Neutrophil (primary cell): ENCODE data around the gene CLSTN2.

Experiments used
- H3K27ac ChIP-seq: fragments of 200-600 bp; sonication (generic); 2 replicates; pipeline ENCODE4 v1.5.1; 2016; ENCODE audit warnings: mild to moderate bottlenecking, moderate library complexity
- H3K27me3 ChIP-seq: fragments of 200-600 bp; sonication (generic); 2 replicates; pipeline ENCODE4 v1.6.0; 2016; ENCODE audit warnings: mild to moderate bottlenecking
- H3K36me3 ChIP-seq: fragments of 200-600 bp; sonication (generic); 2 replicates; pipeline ENCODE4 v1.5.1; 2017
- H3K4me1 ChIP-seq, 2 experiments: fragments of 200-600 bp in 1 of 2; sonication (generic) in 1 of 2; 1 replicate in 1 of 2; 2 replicates in 1 of 2; pipeline versions ENCODE4 v1.5.1 to v1.6.1; 2013 to 2016; ENCODE audit warnings: low read depth in 1 of 2, low read length in 1 of 2, mild to moderate bottlenecking in 1 of 2, moderate library complexity in 1 of 2; ENCODE audit not compliant: control insufficient read depth in 1 of 2, insufficient read depth in 1 of 2
- H3K4me3 ChIP-seq, 2 experiments: fragments of 200-600 bp in 1 of 2; sonication (generic) in 1 of 2; 1 replicate in 1 of 2; 2 replicates in 1 of 2; pipeline ENCODE4 v1.5.1; 2013 to 2016; ENCODE audit warnings: low read depth in 1 of 2, low read length in 1 of 2, mild to moderate bottlenecking in 1 of 2, moderate library complexity in 1 of 2
- H3K9me3 ChIP-seq: fragments of 200-600 bp; sonication (generic); 2 replicates; pipeline ENCODE4 v1.5.1; 2016
- TF ChIP-seq, protein P1 (sequence below): fragments of 200-600 bp; sonication (generic); IDR thresholded peaks from 2 replicates; pipeline ENCODE4 v1.5.1; 2016; ENCODE audit warnings: antibody characterized with exemption

Gene CLSTN2

DNA sequence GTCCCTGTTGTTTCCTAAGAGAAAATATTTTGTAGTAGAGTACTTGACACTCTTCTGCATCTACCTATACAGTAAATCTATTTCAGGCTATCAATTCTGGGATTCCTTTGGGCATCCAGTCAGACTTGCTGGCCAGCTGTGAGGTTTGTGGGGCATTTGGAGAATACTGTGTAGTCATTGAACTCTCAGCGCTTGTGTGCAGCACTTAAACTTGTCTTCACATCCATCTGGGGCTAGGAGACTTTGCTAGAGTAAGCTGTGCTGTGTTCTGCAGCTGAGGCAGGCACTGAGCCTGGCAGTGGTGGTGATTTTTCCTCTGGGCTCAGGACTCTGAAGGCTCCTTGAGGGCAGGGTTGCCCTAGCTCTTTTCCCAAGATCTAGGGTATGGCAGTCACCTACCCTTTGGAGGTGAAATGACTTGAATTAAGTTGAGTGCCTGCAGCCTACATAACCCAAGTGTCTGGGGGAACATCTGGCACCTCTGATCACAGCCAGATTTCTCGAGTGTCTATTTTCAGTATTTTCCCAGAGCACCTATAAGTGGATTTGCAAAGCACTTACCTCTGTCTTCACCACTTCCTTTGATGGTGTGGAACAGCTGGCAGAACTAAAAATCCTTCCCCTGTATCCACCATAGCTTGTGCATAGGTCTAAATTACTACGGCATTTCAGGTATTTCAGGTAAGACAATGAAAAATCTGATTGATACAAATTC lies 19.3 kb downstream of the CLSTN2 start:
- Histone ChIP-seq H3K36me3 (no peaks in the 10 kb centered on the region), H3K9me3 (no peaks in the 10 kb centered on the region), H3K4me3 (no peak overlapping the region), H3K27me3 (peaks cover under 1% of the 10 kb centered on the region), H3K27ac (no peak overlapping the region), H3K4me1 (no peaks in the 10 kb centered on the region)
- TF ChIP-seq, protein P1, sequence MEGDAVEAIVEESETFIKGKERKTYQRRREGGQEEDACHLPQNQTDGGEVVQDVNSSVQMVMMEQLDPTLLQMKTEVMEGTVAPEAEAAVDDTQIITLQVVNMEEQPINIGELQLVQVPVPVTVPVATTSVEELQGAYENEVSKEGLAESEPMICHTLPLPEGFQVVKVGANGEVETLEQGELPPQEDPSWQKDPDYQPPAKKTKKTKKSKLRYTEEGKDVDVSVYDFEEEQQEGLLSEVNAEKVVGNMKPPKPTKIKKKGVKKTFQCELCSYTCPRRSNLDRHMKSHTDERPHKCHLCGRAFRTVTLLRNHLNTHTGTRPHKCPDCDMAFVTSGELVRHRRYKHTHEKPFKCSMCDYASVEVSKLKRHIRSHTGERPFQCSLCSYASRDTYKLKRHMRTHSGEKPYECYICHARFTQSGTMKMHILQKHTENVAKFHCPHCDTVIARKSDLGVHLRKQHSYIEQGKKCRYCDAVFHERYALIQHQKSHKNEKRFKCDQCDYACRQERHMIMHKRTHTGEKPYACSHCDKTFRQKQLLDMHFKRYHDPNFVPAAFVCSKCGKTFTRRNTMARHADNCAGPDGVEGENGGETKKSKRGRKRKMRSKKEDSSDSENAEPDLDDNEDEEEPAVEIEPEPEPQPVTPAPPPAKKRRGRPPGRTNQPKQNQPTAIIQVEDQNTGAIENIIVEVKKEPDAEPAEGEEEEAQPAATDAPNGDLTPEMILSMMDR: no peak

GRCh38 chr3:139957844-139958243 lies 22.9 kb downstream of the CLSTN2 start:
- H3K27ac ChIP-seq: no peak overlapping the region
- TF ChIP-seq, protein P1: no peak
- H3K9me3 ChIP-seq: no peaks in the 10 kb centered on the region
- H3K4me1 ChIP-seq: no peaks in the 10 kb centered on the region
- H3K27me3 ChIP-seq: no peaks in the 10 kb centered on the region
- H3K36me3 ChIP-seq: no peaks in the 10 kb centered on the region
- no peak overlapping the region for H3K4me3 ChIP-seq

DNA sequence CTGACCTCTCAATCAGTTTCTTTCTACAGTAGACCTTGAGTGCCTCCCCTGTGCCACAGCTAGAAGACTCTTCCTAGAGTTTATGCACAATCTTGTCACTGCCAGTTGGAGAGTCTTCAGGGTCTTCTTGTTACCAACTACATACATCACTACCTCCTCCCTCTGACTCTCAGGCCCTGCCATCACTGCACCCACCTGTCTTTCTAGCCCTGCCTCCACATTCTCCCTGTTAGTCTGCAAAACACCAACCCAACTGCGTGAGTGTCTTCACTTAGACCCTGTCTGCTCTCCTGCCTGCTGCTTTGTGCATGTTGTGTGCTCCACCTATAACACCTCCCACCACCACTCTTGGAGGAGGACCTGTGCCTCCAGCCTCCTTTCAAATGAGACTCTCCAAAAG lies 34.4 kb downstream of the CLSTN2 start:
- H3K27me3 ChIP-seq: no peaks in the 10 kb centered on the region
- TF ChIP-seq, protein P1: no peak
- no peak overlapping the region for H3K4me3 ChIP-seq
- no peak overlapping the region for H3K27ac ChIP-seq
- no peaks in the 10 kb centered on the region for H3K4me1 ChIP-seq
- no peaks in the 10 kb centered on the region for H3K9me3 ChIP-seq
- no peaks in the 10 kb centered on the region for H3K36me3 ChIP-seq

DNA sequence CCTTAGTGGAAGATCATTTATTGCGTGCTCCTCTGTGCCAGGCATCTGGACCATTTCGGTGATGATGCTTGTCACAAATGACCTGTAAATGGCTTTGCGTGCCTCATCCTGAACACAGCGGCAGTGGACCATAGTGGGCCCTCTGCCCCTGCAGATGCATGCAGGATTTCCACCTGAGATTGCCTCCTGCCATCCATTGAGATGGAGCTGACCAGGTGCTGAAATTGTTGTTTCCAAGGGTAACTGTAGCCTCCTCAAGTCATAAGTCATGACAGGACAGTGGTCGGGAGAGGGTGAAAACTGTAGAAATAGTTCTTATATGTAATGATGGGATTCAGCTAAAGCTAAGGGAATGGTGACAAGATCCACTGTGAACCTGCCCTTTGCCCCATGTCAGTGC lies 35.5 kb downstream of the CLSTN2 start:
- Histone ChIP-seq H3K9me3 (no peaks in the 10 kb centered on the region), H3K4me3 (no peak overlapping the region), H3K27ac (no peak overlapping the region), H3K4me1 (no peaks in the 10 kb centered on the region), H3K36me3 (no peaks in the 10 kb centered on the region), H3K27me3 (peaks cover 5% of the 10 kb centered on the region)
- TF ChIP-seq, protein P1: no peak

DNA sequence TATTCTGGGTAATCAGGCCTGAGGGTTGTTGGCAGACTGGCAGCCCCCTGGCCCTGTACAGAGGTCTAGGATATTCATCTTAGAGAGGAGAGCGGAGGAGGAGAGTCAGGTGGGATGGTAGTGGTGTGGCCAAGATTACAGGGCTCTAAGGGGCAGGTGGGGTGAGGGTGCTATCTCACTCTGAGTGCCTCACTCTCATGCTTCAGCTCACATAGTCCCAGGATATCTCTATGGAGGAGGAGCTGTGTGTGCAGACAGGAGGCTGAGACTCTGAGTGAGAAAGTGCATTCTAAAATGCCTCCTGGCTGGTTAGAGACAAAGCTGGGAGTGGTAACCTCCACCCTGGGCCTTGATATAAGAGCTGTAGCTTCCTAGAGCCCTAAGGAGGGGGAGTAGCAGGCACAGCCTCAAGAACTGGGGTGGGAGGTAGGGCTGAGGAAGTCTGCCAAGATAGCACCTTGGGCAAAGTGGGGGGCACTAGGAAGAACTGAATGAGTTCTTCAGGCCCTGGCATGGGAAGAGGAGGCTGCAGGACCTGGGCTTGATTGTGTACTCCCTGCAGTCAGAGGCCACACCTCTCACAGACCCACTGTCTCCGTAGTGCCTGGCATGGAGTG lies 39.9 kb downstream of the CLSTN2 start:
- H3K27me3 ChIP-seq: peaks cover 5% of the 10 kb centered on the region
- H3K9me3 ChIP-seq: no peaks in the 10 kb centered on the region
- no peaks in the 10 kb centered on the region for H3K4me1 ChIP-seq
- no peak overlapping the region for H3K27ac ChIP-seq
- H3K36me3 ChIP-seq: no peaks in the 10 kb centered on the region
- no peak overlapping the region for H3K4me3 ChIP-seq
- TF ChIP-seq, protein P1: no peak
